Measurements from ENCODE around the gene B2M.
A peak's percentile ranks its signal among the peaks of the same experiment; 100 is the strongest.
"Not testable (repeated sequence)": the region's sequence is repeated elsewhere in the genome, so short reads cannot be mapped to it uniquely, and the experiment has no call there.

The B2M gene

DNA sequence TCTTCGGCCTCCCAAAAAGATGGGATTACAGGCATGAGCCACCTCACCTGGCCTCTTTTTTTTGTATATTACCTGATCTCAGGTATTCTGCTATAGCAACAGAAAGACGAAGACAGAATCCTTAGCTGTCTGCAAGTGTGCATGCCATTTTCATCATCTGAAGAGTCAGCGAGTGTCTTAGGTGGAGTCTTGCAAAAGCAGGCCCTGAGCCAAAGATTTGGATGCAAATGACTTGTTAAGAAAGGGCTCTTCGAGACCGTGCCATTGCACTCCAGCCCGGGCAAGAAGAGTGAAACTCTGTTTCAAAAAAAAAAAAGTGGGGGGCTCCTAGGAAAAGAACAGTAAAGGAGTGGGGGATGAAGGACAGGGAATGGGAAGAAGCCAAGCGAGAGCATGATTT lies 14.8 kb downstream of the B2M start:
- no peak for DNase-seq (ENCODE audit: low read depth)

DNA sequence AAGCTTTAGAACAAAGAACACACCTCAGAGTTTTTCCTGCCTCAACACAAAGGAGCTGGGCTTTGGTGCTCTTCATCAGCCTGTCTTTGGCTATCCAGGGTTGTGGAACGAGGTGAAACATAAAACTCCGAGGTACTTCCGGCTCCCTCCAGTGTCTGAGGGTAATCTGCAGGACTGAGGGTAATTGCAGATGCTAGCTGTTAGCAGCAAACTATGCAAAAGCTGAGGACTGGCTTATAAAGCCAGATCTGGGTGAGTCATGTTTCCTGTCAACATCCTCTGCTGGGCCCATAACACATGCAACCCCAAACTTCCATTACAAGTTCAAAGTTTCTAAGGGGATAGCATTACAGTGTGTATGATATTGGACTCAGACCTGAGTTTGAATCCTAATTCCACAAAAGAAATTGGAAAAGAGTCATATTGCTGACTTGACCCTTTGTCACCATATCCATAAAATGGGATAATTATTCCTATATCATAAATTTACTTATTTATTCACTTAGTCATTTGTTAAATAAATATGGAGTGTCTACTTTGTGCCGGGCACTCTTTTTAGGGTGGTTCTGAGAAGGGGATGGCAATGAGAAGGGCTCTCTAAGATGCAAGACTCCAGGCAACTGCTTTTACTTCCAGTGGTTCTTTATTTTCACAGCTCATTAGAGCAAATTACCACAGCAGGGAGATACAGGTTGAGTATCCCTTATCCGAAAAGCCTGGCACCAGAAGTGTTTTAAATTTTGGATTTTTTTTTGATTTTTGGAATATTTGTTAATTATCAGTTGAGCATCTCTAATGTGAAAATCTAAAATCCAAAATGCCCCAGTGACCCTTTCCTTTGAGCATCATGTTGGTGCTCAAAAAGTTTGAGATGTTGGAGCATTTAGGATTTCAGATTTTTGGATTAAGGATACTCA lies 15.5 kb downstream of the B2M start:
- DNase-seq (ENCODE audit: low read depth), result peak; percentile 54

DNA sequence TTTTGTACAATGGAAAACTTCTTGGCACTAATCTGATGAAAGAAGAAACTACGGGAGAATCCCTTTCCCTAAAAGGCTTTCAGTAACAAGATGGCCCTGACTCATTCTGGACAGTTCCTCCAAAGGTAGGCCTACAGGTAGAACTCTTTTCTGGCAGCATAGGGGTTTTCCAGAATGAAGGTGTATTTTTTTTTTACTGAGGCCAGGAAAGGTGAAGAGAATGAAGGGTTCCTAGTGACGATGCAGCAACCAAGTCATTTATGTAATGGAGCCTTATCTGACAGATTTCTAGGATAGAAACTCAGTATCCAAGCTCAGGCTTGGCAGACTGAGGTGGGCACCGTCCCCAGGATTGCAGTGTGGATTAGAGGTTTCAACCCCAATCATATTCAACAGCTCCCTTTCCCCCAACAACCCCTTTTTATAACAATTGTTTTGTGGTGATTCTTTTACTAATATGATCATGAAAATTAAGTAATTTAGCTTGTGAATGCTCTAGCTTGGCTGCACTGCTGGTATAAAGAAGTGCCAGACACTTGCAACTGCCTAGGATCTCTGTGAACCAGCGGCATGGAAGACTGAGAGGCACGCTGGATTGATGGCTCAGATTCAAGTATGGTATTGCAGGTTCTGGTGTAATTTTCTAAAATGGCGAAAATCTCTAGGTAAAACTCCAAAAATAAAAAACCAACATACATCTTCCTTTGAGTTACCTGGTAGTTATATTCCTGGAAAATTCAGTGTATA lies 16.3 kb downstream of the B2M start:
- DNase-seq (ENCODE audit: low read depth), result no peak

DNA sequence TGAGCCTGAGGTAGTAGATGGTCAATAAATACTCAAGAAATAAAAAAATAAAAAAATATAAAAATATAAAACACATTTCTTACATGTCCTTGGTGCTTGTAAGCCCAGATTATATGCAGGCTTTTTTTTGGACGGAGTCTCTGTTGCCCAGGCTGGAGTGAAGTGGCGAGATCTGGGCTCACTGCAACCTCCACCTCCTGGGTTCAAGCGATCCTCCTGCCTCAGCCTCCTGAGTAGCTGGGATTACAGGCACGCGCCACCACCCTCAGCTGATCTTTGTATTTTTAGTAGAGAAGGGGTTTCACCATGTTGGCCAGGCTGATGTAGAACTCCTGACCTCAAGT lies 16.9 kb downstream of the B2M start:
- DNase-seq (ENCODE audit: low read depth), result not testable (repeated sequence)

DNA sequence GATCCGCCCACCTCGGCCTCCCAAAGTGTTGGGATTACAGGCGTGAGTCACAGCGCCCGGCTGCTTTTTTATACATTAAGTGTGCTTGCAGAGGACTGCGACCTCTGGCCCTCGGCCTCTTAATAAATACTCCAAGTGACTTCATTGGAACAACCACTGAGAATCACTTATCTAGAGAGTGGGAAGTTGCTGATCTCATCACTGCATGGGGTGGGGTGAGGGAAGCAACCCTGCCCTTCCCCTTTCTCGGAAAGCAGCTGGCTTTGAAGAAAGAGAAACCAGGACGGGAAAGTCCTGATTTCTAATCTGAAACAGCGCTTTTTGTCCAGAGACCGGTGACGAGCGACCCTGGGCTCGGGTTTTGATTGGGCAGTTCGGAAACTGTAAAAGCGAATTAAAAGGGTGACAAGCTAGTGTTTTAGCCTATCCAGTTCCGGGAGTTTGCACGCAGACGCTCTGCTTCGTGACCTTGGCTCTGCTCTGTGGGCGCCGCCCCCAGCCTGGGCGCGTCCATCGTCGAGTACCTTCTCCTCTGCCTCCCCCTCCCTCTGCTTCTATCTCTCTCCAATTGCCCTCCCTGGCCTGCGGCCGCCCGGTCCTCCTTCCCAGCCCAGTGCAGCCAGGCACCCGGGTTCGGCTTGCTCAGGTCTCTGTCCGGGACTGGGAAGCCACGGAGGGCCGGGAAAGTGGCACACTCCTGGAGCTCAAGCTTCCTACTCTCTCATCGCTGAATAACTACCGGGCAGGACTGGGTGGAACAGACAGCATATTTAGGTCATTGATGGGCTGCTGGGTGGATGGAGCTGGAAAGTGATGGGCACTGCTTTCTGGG lies 17.5 kb downstream of the B2M start:
- DNase-seq (ENCODE audit: low read depth), result peak; percentile 90

DNA sequence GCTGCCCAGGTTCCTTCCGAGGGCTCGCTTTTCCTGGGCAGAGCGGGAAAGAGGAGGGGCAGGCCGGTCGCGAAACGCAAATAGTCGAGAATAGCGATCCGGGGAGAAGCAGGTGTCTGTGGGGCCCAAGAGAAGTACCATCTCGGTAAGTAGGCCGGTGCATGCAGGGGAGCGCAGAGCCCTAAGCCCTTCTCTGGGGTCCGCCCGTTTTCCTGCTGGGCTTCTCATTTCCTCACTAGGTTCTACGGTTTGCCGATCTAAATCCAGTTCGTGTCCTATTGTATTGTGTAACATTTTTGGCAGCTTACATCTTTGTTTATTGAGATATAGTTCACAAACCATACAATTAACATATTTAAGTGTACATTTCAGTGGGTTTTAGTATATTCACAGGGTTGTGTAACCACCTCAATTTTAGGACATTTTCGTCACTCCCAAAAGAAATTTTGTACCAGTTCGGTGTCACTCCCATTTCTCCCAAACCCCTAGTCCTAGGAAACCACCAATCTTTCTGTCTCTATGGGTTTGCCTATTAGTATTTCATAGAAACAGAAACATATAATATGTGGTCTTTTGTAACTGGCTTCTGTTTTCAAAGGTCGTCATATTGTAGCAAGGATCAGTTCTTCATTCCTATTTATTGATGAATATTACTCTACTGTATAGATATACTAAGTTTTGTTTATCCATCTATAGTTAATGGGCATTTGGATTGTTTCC lies 18.3 kb downstream of the B2M start:
- no peak for DNase-seq (ENCODE audit: low read depth)

DNA sequence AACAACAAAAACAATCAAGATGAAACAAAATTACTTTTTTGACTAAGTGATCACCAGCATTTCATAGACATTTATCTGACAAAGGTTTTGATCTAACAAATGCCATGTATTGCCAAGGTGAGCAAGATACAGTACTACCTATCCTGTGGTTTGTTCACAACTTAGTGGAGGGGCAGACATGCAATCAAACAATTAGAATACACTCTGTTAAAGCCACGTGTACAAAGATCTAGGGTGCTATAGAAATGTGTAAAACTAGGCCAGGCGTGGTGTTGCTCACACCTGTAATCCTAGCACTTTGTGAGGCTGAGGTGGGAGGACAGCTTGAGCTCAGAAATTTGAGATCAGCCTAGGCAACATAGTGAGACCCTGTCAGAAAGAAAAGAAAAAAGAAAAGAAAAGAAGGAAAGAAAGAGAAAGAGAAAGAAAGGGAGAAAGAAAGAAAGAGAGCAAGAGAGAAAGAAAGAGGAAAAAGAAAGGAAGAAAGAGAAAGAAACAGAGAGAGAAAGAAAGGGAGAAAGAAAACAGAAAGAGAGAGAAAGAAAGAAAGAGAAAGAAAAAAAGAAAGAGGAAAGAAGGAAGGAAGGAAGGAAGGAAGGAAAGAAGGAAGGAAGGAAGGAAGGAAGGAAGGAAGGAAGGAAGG lies 23.6 kb downstream of the B2M start:
- DNase-seq (ENCODE audit: low read depth), result no peak

DNA sequence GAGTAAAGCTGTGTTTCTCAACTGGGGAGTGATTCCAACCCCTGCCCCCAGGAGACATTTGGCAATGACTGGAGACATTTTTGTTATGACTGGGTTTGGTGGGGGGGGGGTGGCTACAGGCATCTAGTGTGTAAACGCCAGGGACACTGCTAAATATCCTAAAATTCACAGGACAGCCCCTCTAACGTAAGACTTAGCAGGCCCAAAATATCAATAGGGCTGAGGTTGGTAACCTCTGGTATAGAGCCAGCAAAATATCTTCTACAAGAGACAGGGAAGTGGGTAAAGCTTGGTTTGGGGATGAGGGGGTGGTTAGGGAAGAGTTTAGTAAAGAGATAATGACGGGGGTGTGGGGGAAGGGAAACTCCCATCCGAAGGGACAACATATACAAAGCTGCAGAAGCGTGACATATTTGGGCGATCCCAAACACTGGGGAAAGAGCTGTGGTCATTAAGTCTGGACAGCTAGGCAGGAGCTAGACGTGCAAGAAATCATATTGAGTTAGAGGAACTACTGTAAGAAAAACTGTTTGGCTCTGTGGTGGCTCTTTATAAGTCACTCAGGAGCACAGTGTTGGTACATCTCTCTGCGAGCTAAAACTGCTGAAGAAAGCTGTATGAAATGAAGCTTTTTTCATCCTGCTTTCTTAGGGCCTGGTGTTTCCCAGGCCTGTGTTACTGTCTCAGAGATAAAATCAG lies 24.3 kb downstream of the B2M start:
- DNase-seq (ENCODE audit: low read depth), result no peak

DNA sequence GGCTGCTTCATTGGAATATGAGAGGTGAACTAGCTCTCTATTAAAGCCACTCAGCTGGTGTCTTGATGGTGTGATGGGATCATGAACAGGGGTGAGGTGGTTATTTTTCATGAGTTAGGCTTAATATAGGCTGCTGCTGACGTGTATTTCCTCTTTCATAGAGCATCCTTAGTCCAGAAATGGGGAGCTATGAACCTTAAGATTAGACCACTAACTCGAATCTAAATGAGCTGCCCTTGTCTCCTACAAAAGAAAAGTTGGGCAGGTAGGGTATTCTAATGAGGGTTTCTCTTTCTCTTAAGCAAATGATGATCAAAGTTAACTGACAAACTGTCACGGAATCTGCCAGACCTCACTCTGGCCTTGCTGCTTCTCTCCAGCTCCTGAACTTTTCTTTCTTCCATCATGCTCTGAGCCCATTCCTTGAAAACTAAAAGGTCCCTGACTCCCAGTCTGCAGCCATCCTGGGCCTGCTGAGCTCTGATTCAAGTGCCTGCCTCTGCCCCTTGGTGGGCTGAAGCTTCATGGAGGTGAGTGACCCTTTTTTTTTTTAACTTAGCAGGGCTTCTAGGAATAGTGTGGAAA lies 25.0 kb downstream of the B2M start, which contains the start of gene TRIM69:
Gene TRIM69, plus strand, starts transcription at position 348 of the 585 bp plus-strand sequence. Its CDS starts 177 bp downstream, at position 525.
- DNase-seq (ENCODE audit: low read depth), result no peak

DNA sequence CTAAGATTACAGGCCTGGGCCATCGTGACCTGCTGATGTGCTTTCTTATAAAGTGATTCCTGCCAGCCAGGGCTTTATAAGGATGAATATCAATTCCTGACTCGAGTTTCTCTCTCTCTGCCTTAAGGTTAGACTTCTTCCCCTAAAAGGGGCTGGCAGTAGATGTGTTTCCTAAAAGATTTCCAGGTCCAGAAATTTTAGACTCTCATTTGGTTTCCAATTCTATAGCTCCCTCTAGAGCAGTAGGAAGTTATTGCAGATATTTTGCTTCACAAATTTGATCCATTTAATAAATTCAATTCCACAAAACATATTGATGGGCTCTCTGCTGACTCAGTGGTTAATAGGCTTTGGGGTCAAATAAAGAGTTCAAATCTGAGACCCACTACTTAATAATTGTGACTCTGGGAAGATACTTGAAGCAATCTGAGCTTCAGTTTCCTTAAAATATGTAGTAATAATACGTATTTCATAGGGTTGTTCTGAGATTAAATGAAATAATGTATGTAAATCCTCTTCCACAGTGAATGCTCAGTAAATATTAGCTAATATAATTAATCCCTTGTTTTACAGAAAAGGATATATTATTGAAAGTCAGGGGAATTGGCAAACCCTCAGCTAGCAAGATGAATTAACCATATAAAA lies 27.1 kb downstream of the B2M start:
- DNase-seq (ENCODE audit: low read depth), result no peak

DNA sequence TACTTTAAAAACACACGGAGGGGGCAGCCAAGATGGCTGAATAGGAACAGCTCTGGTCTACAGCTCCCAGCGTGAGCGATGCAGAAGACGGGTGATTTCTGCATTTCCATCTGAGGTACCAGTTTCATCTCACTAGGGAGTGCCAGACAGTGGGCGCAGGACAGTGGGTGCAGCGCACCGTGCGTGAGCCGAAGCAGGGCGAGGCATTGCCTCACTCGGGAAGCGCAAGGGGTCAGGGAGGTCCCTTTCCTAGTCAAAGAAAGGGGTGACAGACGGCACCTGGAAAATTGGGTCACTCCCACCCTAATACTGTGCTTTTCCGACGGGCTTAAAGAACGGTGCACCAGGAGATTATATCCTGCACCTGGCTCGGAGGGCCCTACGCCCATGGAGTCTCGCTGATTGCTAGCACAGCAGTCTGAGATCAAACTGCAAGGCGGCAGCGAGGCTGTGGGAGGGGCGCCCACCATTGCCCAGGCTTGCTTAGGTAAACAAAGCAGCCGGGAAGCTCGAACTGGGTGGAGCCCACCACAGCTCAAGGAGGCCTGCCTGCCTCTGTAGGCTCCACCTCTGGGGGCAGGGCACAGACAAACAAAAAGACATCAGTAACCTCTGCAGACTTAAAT lies 28.0 kb downstream of the B2M start:
- not testable (repeated sequence) for DNase-seq (ENCODE audit: low read depth)

DNA sequence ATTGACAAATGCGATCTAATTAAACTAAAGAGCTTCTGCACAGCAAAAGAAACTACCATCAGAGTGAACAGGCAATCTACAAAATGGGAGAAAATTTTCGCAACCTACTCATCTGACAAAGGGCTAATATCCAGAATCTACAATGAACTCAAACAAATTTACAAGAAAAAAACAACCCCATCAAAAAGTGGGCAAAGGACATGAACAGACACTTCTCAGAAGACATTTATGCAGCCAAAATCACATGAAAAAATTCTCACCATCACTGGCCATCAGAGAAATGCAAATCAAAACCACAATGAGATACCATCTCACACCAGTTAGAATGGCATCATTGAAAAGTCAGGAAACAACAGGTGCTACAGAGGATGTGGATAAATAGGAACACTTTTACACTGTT lies 32.1 kb downstream of the B2M start:
- not testable (repeated sequence) for DNase-seq (ENCODE audit: low read depth)

DNA sequence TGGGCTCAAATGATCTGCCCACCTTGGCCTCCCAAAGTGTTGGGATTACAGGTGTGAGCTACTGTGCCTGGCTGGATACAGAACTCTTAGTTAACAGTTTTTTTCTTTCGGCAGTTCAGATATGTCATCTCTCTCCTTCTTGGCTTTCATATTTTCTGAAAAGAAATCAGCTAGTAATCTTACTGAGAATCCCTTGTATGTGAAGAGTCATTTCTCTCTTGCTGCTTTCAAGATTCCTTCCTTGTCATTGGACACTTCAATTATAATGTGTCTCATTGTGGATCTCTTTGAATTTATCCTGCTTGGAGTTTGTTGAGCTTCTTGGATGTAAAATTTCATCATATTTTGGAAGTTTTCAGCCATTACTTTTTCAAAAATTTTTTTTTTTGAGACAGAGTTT lies 42.0 kb downstream of the B2M start:
- DNase-seq (ENCODE audit: low read depth), result no peak

DNA sequence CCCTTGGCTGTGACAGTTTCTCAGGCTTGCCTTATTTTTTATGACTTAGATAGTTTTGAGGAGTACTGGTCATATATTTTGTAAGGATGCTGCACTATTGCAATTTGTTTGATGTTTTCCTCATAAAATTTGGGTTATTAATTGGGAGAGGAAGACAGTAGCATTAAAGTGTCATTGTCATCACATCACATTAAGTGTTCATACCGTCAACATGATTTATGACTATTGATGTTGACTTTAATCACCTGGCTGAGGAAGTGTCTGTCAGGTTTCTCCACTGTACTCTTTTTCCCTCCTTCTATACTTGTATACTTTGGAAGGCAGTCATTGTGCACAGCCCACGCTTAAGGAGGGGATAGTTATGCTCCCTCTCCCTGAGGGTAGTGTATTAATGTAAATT lies 51.9 kb downstream of the B2M start:
- DNase-seq (ENCODE audit: low read depth), result no peak

DNA sequence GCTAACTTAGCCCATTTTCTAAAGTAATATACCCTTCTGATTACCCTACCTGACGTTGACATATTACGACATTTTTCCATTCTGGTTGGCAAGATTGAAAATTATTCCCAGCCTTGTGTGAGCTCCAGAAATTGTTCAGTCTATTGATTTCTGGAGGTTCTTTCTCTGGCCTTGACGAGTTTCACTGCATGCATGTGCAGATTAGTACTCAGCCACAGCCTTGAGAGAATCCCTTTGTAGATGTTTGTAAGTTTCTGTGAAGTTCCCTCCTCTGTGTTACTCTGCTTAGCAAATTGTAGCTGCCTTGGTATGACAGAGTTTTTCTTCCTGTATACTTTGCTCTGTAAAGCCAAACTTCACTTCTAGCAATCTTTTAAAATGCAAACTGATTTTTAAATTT lies 52.5 kb downstream of the B2M start:
- no peak for DNase-seq (ENCODE audit: low read depth)

DNA sequence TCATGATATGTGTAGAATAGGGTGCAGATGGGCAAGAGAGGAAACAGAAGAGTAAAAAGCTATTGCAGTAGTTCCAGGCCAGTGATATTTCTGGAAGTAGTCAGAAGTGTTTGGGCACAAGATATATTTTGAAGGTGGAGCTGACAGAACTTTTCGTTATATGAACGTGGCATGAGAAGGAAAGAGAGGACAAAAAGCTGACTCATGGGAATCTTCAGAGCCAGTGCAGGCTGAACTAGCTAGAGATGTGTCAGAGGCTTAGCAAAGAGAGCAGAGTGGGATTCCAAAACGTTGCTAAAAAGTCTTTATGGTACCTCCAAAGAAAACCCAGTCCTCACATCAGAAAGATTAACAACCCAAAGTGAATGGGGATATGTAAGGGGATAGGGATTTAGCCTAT lies 53.7 kb downstream of the B2M start:
- no peak for DNase-seq (ENCODE audit: low read depth)

Measured in activated T-helper 9 cell treated with anti-CD3 and anti-CD28 coated beads, Interleukin-2, amount 50 U/mL, for 16 hours (primary cell).